ENCODE measurements around the gene MAML2.

MAML2 gene

DNA sequence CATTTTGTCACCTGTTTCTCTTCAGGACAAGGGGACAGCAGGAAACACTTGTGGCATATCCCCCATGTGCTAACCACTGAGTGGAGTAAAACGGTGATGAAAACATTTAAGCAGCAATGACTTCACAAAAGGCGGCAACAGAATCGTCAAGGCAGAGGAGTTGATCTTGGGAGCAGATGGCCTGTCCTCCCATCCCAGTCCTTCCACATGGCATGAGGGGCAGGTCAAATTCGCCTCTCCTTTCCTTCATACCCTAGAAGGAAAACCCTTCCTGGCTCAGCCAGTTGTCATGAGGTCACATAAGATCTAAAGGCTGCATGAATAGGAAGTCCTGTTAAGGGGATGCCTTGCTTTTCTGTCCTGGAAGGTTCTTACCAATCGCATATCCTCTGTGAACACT, 169.1 kb downstream of the MAML2 start:
- no peak overlapping the region for H3K9ac ChIP-seq (ENCODE audit: low read length)
- no peak overlapping the region for H3K4me3 ChIP-seq (ENCODE audit: low read length)
- no peaks in the 10 kb centered on the region for H3K27me3 ChIP-seq (ENCODE audit: control insufficient read depth, insufficient read depth, low read length)
- H3K9me3 ChIP-seq (ENCODE audit: control insufficient read depth, low read length): no peaks in the 10 kb centered on the region
- H3K36me3 ChIP-seq (ENCODE audit: control insufficient read depth, insufficient read depth, low read length): no peaks in the 10 kb centered on the region
- peaks cover 6% of the 10 kb centered on the region for H3K4me1 ChIP-seq (ENCODE audit: control insufficient read depth, insufficient read depth, low read length)

DNA sequence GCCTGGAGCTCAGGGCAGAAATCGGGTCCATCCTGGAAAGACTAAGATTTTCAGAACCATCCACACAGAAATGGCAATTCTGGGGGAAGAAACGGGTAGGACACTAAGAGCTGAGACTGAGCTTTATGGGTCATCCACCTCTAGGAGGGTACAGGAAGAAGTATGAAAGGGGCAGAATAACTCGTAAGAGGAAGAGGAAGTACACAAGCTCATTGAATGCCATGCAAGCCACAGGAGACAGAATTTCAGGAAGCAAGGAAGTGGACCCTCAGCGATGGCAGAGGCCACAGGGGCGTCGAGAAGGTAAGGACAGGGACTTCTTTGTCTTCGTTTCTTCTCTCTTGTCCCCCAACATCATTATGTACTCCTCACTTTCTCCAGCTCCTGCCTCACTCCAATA, 169.6 kb downstream of the MAML2 start:
- H3K27me3 ChIP-seq (ENCODE audit: control insufficient read depth, insufficient read depth, low read length): no peaks in the 10 kb centered on the region

DNA sequence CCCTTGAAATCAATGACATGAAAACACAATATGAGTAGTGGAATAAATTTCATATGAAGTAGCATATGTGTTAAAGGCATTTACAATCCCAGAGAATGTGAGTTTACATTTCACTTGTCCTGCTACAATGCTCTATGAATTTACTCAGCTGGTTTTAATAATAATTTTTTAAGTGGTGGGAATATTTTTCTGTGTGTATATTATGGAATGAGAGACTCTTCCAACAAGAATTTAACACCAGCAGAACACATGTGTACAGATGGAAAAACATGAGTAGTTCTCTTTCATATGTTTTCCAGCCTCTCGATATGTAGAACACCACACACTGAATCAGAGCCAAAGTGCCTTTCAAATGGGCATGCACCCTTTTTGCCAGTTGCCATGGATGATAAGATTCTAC, 170.4 kb downstream of the MAML2 start:
- Histone ChIP-seq H3K4me1 (ENCODE audit: control insufficient read depth, insufficient read depth, low read length) (peaks cover 7% of the 10 kb centered on the region), H3K36me3 (ENCODE audit: control insufficient read depth, insufficient read depth, low read length) (no peaks in the 10 kb centered on the region), H3K9ac (ENCODE audit: low read length) (no peak overlapping the region), H3K9me3 (ENCODE audit: control insufficient read depth, low read length) (no peaks in the 10 kb centered on the region), H3K27me3 (ENCODE audit: control insufficient read depth, insufficient read depth, low read length) (no peaks in the 10 kb centered on the region), H3K4me3 (ENCODE audit: low read length) (no peak overlapping the region)

More for the DNA sequence above, 169.6 kb downstream of the MAML2 start:
- H3K4me1 ChIP-seq (ENCODE audit: control insufficient read depth, insufficient read depth, low read length): peaks cover 7% of the 10 kb centered on the region
- H3K9ac ChIP-seq (ENCODE audit: low read length): no peak overlapping the region
- H3K36me3 ChIP-seq (ENCODE audit: control insufficient read depth, insufficient read depth, low read length): no peaks in the 10 kb centered on the region
- H3K9me3 ChIP-seq (ENCODE audit: control insufficient read depth, low read length): no peaks in the 10 kb centered on the region
- no peak overlapping the region for H3K4me3 ChIP-seq (ENCODE audit: low read length)

DNA sequence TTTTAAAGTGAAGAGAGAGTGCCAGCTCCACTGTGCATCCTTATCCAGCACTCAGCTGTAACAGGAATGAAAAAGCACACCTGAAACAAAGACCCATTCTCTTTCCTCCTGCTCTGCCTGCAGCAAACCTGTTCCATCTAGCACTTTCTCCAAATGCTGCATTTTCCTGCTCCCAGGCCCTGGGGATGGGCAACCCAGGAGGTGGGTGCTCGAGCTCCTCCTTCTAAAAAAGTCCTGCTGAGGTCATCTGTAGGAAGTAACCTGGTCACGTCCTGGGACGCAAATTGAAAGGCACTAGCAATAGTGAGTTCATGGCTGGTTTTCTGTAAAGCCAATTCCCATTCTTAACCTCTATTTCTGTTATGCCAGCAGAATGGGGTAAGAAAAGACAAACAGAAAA, 173.7 kb downstream of the MAML2 start:
- Histone ChIP-seq H3K36me3 (ENCODE audit: control insufficient read depth, insufficient read depth, low read length) (no peaks in the 10 kb centered on the region), H3K4me1 (ENCODE audit: control insufficient read depth, insufficient read depth, low read length) (peaks cover 7% of the 10 kb centered on the region), H3K9ac (ENCODE audit: low read length) (no peak overlapping the region), H3K4me3 (ENCODE audit: low read length) (no peak overlapping the region), H3K9me3 (ENCODE audit: control insufficient read depth, low read length) (no peaks in the 10 kb centered on the region), H3K27me3 (ENCODE audit: control insufficient read depth, insufficient read depth, low read length) (no peaks in the 10 kb centered on the region)

DNA sequence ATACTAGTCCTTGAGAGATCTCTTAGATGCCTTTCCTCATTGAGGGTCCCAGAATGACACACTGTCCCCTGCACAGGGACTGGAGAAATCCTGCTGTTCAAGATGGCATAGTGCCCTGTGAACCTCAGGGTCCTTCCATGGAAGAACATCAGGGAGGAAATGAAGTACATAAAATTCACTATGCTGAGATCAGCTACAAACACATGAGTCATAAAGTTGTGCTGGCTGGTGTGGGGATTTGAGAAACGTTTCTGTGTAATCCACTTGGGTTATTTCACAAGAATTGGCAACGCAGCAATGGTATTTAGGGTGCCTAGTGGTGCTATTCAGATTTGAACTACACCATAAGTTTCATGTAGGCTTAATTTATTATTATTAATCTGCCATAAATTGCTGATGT, 174.4 kb downstream of the MAML2 start:
- Histone ChIP-seq H3K9ac (ENCODE audit: low read length) (no peak overlapping the region), H3K9me3 (ENCODE audit: control insufficient read depth, low read length) (no peaks in the 10 kb centered on the region), H3K4me1 (ENCODE audit: control insufficient read depth, insufficient read depth, low read length) (peaks cover 7% of the 10 kb centered on the region), H3K4me3 (ENCODE audit: low read length) (no peak overlapping the region), H3K27me3 (ENCODE audit: control insufficient read depth, insufficient read depth, low read length) (no peaks in the 10 kb centered on the region), H3K36me3 (ENCODE audit: control insufficient read depth, insufficient read depth, low read length) (no peaks in the 10 kb centered on the region)

DNA sequence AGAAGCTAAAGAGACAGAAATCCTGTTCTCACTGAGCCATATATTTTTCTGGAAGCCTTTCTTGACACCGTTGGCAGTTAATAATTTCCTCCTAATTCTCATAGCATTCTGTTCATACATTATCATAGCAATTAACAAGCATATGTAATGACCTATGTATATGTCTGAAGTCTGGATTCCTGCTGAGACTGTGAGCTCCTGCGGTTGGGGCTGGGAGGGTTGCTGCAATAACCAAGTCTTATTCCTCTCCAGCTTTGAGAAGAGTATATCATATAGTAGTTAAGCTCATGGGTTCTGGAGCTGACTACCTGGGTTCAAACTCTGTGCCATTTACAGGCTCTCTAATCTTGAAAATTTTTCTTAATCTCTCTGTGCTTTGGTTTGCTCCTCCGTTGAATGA, 175.2 kb downstream of the MAML2 start:
- Histone ChIP-seq H3K27me3 (ENCODE audit: control insufficient read depth, insufficient read depth, low read length) (no peaks in the 10 kb centered on the region), H3K36me3 (ENCODE audit: control insufficient read depth, insufficient read depth, low read length) (no peaks in the 10 kb centered on the region), H3K4me1 (ENCODE audit: control insufficient read depth, insufficient read depth, low read length) (peaks cover 7% of the 10 kb centered on the region), H3K9ac (ENCODE audit: low read length) (no peak overlapping the region), H3K4me3 (ENCODE audit: low read length) (no peak overlapping the region), H3K9me3 (ENCODE audit: control insufficient read depth, low read length) (no peaks in the 10 kb centered on the region)

DNA sequence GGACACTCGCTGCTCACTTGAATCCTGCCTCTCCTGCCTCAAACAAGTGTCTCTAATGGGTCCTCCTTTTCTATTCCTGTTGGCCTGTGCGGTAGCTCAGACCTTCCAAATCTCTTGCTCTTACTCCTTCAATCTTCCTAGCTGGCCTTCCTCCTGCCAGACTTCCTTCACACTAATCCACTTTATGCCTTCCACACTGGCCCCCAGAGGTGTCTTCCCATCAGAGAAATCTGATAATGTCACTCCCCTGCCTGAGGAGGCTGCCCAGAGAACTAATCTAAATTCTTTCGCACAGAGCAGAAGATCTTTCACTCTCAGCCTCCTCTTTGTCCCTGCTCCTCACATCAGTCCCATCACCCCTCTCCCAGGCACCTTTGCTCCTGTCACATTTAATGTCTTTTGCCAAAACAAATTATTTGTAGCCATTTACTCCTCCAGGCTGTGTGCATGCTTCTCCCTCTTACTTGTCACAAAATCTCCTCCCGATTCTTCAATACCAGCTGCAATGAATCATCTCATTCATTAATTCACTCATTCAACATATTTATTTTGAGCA, 175.7 kb downstream of the MAML2 start:
- H3K4me1 ChIP-seq (ENCODE audit: control insufficient read depth, insufficient read depth, low read length): peaks cover 7% of the 10 kb centered on the region
- H3K9me3 ChIP-seq (ENCODE audit: control insufficient read depth, low read length): no peaks in the 10 kb centered on the region
- no peaks in the 10 kb centered on the region for H3K36me3 ChIP-seq (ENCODE audit: control insufficient read depth, insufficient read depth, low read length)
- H3K4me3 ChIP-seq (ENCODE audit: low read length): no peak overlapping the region
- no peak overlapping the region for H3K9ac ChIP-seq (ENCODE audit: low read length)
- H3K27me3 ChIP-seq (ENCODE audit: control insufficient read depth, insufficient read depth, low read length): no peaks in the 10 kb centered on the region

DNA sequence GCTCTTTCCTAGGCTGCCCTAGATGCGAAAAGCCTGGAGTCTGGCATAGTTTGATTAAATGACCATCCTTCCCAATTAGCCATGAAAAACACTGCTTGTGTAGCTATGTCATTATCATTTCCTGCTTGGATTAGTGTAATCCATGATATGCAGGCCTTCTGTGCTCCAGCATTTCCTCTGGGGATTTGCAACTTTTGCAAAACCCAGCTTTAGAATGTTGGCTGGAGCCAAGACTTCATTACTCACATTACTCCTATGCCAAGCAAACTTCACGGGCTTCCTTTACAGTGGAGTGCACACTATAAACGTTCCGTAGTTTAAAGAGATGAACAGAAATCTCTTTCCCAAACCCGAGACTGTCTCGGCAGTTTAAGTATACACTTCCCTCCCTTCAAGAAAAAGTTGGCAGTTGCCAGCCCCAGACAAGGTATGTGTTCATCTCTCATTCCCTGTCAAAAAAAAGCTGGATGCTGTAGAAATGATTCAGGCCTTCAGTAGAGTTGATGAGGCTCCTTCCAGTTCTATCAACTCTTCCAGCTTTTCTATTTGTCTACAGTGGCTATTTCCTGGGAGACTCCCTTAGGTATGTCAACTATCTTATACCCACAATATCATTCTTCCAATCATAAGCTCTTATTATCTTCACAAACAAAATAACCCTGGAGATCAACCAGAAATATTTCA, 180.0 kb downstream of the MAML2 start:
- no peaks in the 10 kb centered on the region for H3K27me3 ChIP-seq (ENCODE audit: control insufficient read depth, insufficient read depth, low read length)
- no peaks in the 10 kb centered on the region for H3K4me1 ChIP-seq (ENCODE audit: control insufficient read depth, insufficient read depth, low read length)
- no peak overlapping the region for H3K4me3 ChIP-seq (ENCODE audit: low read length)
- H3K9me3 ChIP-seq (ENCODE audit: control insufficient read depth, low read length): no peaks in the 10 kb centered on the region
- no peaks in the 10 kb centered on the region for H3K36me3 ChIP-seq (ENCODE audit: control insufficient read depth, insufficient read depth, low read length)
- no peak overlapping the region for H3K9ac ChIP-seq (ENCODE audit: low read length)

DNA sequence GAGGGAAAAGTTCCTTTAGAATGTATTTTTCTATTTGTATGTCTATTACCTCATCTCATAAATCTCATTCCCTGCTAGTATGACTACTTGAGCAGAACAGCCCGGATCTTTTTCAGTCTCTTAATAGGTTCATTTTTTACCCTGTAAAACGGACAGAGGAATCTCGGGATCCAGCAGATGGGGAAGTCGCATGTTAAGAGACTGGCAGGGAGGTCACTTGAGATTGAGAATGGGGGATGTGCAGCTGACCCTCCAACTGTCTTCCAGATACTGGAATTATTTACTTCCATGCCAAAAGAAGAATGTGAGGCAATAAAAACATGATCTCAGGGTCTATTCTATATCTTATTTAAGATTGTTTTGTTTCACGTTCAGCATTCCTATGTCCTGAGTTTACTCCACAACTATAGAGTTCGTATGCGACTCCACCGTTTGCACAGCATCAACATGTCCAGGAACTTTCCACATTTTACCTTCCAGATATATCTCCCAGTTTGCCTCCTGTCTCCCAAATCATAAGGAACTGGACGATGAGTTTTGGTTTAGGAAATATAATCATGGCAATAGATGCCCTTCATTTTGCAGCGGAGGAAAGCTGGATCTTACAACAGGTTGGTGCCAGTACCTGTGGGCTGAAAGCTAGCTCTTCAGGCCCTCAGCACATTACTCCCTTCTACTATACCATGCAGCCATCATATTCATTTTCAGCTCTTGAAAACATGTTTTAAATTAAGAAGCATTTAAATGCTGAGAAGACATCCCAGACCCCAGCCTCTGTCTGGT, 181.5 kb downstream of the MAML2 start:
- Histone ChIP-seq H3K36me3 (ENCODE audit: control insufficient read depth, insufficient read depth, low read length) (no peaks in the 10 kb centered on the region), H3K27me3 (ENCODE audit: control insufficient read depth, insufficient read depth, low read length) (no peaks in the 10 kb centered on the region), H3K4me3 (ENCODE audit: low read length) (no peak overlapping the region), H3K4me1 (ENCODE audit: control insufficient read depth, insufficient read depth, low read length) (no peaks in the 10 kb centered on the region), H3K9me3 (ENCODE audit: control insufficient read depth, low read length) (no peaks in the 10 kb centered on the region), H3K9ac (ENCODE audit: low read length) (no peak overlapping the region)

DNA sequence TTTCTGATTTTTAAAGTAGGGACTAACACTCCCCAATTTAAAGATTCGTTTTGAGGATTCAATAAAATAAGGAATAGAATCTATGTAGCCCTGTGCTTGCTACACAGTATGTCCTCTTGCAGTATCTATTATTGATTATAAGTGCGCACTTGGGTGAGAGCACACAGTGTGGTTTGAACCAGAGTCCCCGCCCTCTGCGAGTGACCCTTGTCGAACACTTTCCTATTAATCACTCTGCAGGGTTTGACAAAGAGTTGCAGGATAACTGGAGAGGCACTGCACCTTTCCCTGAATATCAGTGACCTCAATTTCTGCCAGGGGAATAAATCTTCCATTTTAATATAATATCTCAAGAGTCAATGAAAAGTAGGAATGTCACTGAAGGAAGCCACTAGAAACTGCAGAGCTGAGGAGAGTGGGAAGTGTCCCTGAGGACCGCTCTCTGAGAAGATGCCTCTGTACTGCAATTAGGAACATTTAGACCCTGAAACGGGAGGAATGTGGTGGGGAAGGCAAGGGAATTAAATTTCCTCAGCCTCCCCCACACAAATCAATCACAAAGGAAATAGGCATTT, 182.2 kb downstream of the MAML2 start:
- H3K36me3 ChIP-seq (ENCODE audit: control insufficient read depth, insufficient read depth, low read length): no peaks in the 10 kb centered on the region
- no peak overlapping the region for H3K9ac ChIP-seq (ENCODE audit: low read length)
- no peaks in the 10 kb centered on the region for H3K9me3 ChIP-seq (ENCODE audit: control insufficient read depth, low read length)
- peaks cover 5% of the 10 kb centered on the region for H3K4me1 ChIP-seq (ENCODE audit: control insufficient read depth, insufficient read depth, low read length)
- H3K4me3 ChIP-seq (ENCODE audit: low read length): no peak overlapping the region
- H3K27me3 ChIP-seq (ENCODE audit: control insufficient read depth, insufficient read depth, low read length): no peaks in the 10 kb centered on the region

DNA sequence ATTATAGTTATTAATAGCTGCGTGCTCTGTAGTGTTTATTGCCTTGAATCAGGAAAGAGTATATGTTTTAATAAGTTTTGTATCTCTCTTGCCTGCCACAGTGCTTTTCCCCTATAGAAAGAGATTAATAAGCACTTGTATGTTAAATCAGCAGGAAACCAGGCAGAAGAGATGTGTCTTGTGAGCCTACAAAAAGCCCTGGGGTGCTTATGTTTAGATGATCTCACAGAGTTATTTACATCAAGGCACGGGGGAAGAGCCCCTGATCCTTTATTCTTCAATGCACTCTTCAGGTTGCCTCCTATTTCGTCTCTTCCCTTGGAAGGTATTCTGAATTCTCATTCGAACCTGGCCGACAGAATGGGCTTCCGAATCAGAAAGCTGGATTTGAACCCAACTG, 183.0 kb downstream of the MAML2 start:
- H3K4me1 ChIP-seq (ENCODE audit: control insufficient read depth, insufficient read depth, low read length): peaks cover 5% of the 10 kb centered on the region
- H3K36me3 ChIP-seq (ENCODE audit: control insufficient read depth, insufficient read depth, low read length): no peaks in the 10 kb centered on the region
- no peaks in the 10 kb centered on the region for H3K27me3 ChIP-seq (ENCODE audit: control insufficient read depth, insufficient read depth, low read length)
- H3K4me3 ChIP-seq (ENCODE audit: low read length): no peak overlapping the region
- H3K9ac ChIP-seq (ENCODE audit: low read length): no peak overlapping the region
- no peaks in the 10 kb centered on the region for H3K9me3 ChIP-seq (ENCODE audit: control insufficient read depth, low read length)

DNA sequence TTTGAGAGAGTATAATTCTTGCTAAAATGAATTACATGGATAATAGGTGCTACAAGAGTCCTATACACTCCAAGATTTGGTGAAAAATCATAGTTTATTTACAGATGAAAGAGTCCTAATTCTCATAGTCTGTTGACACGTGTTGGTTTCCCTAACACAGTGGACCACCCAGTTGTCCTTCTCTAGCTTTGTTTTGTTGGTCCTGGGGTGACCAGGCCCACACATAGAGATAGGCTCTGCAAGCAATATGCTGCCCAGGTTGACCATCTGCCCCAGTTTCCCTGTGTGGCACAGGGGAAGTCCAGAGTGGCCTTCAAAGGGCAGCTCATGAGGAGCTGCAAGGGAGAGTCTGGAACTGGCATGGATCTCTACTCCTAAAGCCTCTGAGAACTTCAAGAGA, 184.9 kb downstream of the MAML2 start:
- Histone ChIP-seq H3K9me3 (ENCODE audit: control insufficient read depth, low read length) (no peaks in the 10 kb centered on the region), H3K4me1 (ENCODE audit: control insufficient read depth, insufficient read depth, low read length) (peaks cover 5% of the 10 kb centered on the region), H3K36me3 (ENCODE audit: control insufficient read depth, insufficient read depth, low read length) (no peaks in the 10 kb centered on the region), H3K27me3 (ENCODE audit: control insufficient read depth, insufficient read depth, low read length) (no peaks in the 10 kb centered on the region), H3K9ac (ENCODE audit: low read length) (no peak overlapping the region), H3K4me3 (ENCODE audit: low read length) (no peak overlapping the region)
